ENCODE data around the gene TRAK2. TPM values are rescaled to one million over a fixed set of nuclear protein-coding genes. Genes with fewer than 3 reads are reported as not detected.

Gene TRAK2
- total and polyA plus RNA-seq, 2 donors from 2014 or later = 16.6 to 65.8 TPM

DNA sequence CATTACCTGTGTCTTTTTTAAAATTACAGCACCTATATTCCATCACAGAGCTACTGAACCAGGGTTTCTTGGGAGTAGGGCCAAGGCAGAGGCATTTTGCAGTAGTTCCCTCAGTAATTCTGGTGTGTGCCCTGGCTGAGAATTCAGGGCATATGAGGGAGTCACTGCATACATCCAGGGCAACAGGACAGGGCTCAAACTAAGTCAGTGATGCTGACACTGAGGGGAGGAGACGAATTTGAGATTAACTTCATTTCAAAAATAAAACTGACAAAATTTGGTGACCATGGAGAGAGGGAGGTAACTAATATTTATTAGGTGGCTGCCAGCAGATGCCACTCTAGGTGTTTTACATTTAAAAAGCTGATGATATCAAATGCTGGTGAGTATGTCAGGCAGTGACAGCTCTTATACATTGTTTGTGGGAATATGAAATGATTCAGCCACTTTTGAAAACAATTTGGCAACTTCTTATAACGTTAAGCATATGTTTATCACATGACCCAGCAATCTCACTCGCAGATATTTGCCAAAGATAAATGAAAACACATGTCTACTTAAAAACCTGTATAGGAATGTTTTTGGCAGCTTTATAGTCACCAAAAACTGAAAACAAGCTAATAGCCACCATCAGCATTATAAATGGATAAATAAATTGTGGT lies 20.6 kb upstream of the TRAK2 start:
- TF ChIP-seq, protein P1, sequence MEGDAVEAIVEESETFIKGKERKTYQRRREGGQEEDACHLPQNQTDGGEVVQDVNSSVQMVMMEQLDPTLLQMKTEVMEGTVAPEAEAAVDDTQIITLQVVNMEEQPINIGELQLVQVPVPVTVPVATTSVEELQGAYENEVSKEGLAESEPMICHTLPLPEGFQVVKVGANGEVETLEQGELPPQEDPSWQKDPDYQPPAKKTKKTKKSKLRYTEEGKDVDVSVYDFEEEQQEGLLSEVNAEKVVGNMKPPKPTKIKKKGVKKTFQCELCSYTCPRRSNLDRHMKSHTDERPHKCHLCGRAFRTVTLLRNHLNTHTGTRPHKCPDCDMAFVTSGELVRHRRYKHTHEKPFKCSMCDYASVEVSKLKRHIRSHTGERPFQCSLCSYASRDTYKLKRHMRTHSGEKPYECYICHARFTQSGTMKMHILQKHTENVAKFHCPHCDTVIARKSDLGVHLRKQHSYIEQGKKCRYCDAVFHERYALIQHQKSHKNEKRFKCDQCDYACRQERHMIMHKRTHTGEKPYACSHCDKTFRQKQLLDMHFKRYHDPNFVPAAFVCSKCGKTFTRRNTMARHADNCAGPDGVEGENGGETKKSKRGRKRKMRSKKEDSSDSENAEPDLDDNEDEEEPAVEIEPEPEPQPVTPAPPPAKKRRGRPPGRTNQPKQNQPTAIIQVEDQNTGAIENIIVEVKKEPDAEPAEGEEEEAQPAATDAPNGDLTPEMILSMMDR (IDR thresholded peaks at IDR 0.05; ENCODE audit: borderline replicate concordance, extremely low read depth, insufficient read depth) = no peak
- H3K9ac ChIP-seq (ENCODE audit: low read length in 3 of 3) = no peak overlapping the region
- H3K9me3 ChIP-seq (ENCODE audit: control insufficient read depth in 2 of 3, insufficient read depth in 1 of 3, low read length in 3 of 3) = no peaks in the 10 kb centered on the region
- H3K27me3 ChIP-seq (ENCODE audit: control insufficient read depth, insufficient read depth, low read length) = no peaks in the 10 kb centered on the region
- H3K36me3 ChIP-seq (ENCODE audit: control insufficient read depth in 2 of 3, insufficient read depth in 3 of 3, low read length in 3 of 3) = peaks cover 3 to 32% (median 27%) of the 10 kb centered on the region in 3 donors
- H3K27ac ChIP-seq (ENCODE audit: low read depth in 2 of 2, low read length in 2 of 2) = no peak overlapping the region
- intact Hi-C loops (cut with DNase I) = no loop called here
- no peaks in the 10 kb centered on the region for H3K4me1 ChIP-seq (ENCODE audit: control insufficient read depth in 2 of 3, insufficient read depth in 2 of 3, low read depth in 1 of 3, low read length in 3 of 3)
- FAIRE-seq (no peak), DNase-seq (no peak)
- no peak overlapping the region for H3K4me3 ChIP-seq (ENCODE audit: low read length in 3 of 3)

DNA sequence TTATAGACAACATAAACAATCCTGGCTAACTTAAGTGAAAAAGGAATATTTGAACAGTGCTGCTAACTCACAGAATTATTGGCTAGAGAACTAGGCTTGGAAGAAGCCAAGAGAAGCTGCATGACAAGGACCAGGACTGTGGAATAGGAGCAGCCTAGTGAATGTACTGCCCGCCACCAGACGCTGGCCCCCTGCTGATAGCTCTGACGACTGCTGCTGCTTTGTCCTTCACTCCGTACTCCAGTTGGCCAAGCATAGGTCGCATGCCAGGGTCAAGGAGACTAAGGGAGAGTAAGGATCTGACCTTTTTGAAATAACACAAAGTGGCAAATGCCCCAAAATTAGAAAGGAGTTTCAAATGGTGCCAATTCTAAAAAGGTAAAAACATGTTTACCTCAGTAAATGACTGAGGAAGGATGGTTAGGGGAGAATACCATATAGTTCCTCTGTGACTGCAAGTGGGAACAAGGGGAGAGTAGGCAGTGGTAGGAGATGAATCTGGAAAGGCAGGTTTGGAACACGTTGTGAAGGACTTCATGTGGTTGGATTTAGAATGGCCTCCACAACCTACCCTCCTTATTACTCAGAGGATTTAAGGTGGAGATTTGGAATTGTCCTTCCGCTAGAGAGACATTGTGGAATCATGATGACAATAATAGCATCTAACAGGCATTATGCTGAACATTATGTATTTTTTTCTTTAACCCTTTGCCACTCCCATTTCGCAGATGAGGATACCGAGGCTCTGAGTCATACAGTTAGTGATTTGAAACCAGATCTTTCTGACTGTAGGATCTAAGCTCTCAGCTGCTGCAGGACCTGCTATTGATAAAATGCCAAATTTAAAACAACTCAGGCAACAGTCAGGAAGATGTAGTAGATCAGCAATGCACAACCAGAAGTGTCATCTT lies 19.8 kb upstream of the TRAK2 start:
- no peak for DNase-seq
- Histone ChIP-seq H3K9me3 (ENCODE audit: control insufficient read depth in 2 of 3, insufficient read depth in 1 of 3, low read length in 3 of 3) (no peaks in the 10 kb centered on the region), H3K27me3 (ENCODE audit: control insufficient read depth, insufficient read depth, low read length) (no peaks in the 10 kb centered on the region), H3K36me3 (ENCODE audit: control insufficient read depth in 2 of 3, insufficient read depth in 3 of 3, low read length in 3 of 3) (peaks cover 3 to 32% (median 27%) of the 10 kb centered on the region in 3 donors), H3K9ac (ENCODE audit: low read length in 3 of 3) (no peak overlapping the region), H3K4me3 (ENCODE audit: low read length in 3 of 3) (no peak overlapping the region), H3K27ac (ENCODE audit: low read depth in 2 of 2, low read length in 2 of 2) (no peak overlapping the region), H3K4me1 (ENCODE audit: control insufficient read depth in 2 of 3, insufficient read depth in 2 of 3, low read depth in 1 of 3, low read length in 3 of 3) (no peaks in the 10 kb centered on the region)
- no peak for FAIRE-seq
- TF ChIP-seq, protein P1 (IDR thresholded peaks at IDR 0.05; ENCODE audit: borderline replicate concordance, extremely low read depth, insufficient read depth) = no peak
- intact Hi-C loops (cut with DNase I) = no loop called here

DNA sequence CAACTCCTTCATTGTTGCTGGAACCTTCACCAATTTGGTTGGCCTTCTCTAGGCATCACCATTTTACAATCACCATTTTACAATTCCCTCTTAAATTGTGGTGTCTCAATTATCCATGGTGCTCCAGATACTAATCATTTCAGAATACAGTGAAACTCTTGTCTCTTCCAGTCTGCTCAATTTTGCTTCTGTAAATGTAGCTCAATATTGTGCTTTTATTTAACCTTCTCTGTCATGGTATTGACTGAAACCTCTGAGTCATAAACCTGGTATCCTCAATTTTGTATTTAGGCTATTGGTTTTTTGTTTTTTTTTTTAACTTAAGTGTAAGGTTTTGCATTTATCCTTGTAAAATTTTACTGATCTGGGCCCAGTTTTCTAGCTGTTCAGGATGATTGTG lies 16.4 kb upstream of the TRAK2 start:
- Histone ChIP-seq H3K36me3 (ENCODE audit: control insufficient read depth in 2 of 3, insufficient read depth in 3 of 3, low read length in 3 of 3) (peaks cover 0 to 43% (median 27%) of the 10 kb centered on the region in 3 donors), H3K27me3 (ENCODE audit: control insufficient read depth, insufficient read depth, low read length) (no peaks in the 10 kb centered on the region), H3K9me3 (ENCODE audit: control insufficient read depth in 2 of 3, insufficient read depth in 1 of 3, low read length in 3 of 3) (no peaks in the 10 kb centered on the region), H3K4me1 (ENCODE audit: control insufficient read depth in 2 of 3, insufficient read depth in 2 of 3, low read depth in 1 of 3, low read length in 3 of 3) (peaks cover 0 to 8% (median 0%) of the 10 kb centered on the region in 3 donors), H3K27ac (ENCODE audit: low read depth in 2 of 2, low read length in 2 of 2) (no peak overlapping the region), H3K4me3 (ENCODE audit: low read length in 3 of 3) (no peak overlapping the region), H3K9ac (ENCODE audit: low read length in 3 of 3) (no peak overlapping the region)
- FAIRE-seq = no peak
- no peak for DNase-seq
- TF ChIP-seq, protein P1 (IDR thresholded peaks at IDR 0.05; ENCODE audit: borderline replicate concordance, extremely low read depth, insufficient read depth) = no peak
- intact Hi-C loops (cut with DNase I) = no loop called here

All from kidney (tissue), 14 donors.